DOHH2 (cell line): ENCODE results near the gene ILDR2.

Experiments
- EZH2phosphoT487 ChIP-seq: fragments of 200-600 bp; sonication (generic); IDR thresholded peaks from 2 replicates; pipeline ENCODE4 v1.6.1; 2017; ENCODE audit warnings: borderline replicate concordance, mild to moderate bottlenecking, antibody characterized with exemption, low read length, moderate library complexity, mixed read lengths
- TF ChIP-seq, protein P1 (sequence below): fragments of 200-600 bp; sonication (generic); IDR thresholded peaks from one replicate; pipeline ENCODE4 v1.5.1; 2014; ENCODE audit warnings: antibody characterized with exemption, mild to moderate bottlenecking, low read depth, low read length; ENCODE audit not compliant: poor library complexity, severe bottlenecking

DNA sequence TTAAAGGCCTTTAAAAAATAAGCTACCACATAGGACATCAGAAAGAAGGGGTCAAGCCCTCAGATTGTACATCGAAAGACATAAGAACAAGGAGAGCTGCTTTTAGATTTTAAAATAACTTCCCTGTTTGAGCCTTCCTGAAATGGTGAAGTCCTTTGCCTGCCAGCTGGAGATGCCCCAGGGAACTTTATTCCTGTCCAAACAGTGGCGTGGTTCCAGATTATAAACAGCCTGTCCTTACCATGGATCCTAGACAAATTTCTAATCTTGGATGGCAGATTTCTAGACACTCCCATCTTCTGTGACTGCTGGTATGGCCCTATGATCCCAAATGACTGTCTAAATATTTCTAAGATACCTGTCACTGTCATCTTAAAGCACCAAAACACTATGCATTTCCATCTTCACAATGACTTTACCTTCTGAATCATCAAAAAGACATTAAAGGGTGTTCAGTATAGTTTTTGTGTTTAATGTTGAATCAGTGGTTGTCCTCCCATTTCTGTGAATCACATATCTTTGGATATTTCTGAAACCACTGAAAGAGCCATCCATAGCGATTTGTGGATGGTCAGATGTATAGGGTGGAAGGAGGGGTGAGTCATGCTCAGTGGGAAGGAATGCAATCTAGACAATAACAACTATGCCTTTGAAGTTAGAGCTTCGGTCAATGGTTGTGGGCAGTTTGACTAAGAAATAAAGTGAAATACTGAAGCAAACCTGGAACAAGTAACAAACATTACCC is 23.2 kb downstream of the ILDR2 start:
- TF ChIP-seq, protein P1, sequence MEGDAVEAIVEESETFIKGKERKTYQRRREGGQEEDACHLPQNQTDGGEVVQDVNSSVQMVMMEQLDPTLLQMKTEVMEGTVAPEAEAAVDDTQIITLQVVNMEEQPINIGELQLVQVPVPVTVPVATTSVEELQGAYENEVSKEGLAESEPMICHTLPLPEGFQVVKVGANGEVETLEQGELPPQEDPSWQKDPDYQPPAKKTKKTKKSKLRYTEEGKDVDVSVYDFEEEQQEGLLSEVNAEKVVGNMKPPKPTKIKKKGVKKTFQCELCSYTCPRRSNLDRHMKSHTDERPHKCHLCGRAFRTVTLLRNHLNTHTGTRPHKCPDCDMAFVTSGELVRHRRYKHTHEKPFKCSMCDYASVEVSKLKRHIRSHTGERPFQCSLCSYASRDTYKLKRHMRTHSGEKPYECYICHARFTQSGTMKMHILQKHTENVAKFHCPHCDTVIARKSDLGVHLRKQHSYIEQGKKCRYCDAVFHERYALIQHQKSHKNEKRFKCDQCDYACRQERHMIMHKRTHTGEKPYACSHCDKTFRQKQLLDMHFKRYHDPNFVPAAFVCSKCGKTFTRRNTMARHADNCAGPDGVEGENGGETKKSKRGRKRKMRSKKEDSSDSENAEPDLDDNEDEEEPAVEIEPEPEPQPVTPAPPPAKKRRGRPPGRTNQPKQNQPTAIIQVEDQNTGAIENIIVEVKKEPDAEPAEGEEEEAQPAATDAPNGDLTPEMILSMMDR: no peak
- TF ChIP-seq EZH2phosphoT487: no peak
